B cell (primary cell): ENCODE measurements around the gene PLD4. TPM values are rescaled to one million over a fixed set of nuclear protein-coding genes. Genes with fewer than 3 reads are reported as not detected.
A peak's percentile ranks its signal among the peaks of the same experiment; 100 is the strongest.

Experiments
- ATAC-seq: fragments of 200-7000 bp; cut with Tn5 transposase; one replicate; pipeline ENCODE4 v1.10.0; 2021; ENCODE audit warnings: low read depth, mild to moderate bottlenecking, moderate number of reproducible peaks, moderate library complexity
- CTCF ChIA-PET: fragments of 350-600 bp; sonication (Branson Sonifier 250); formaldehyde crosslinking; loops from one replicate; lab custom pipeline; 2021; ENCODE audit warnings: antibody characterized with exemption, inconsistent platforms; lab: Charles Lee
- POLR2A ChIA-PET: fragments of 350-600 bp; sonication (Branson Sonifier 250); formaldehyde crosslinking; loops from one replicate; lab custom pipeline; 2021; ENCODE audit warnings: antibody characterized with exemption; lab: Charles Lee
- DNase-seq: peaks from one replicate; pipeline ENCODE4 v3.0.0; 2013
- H2AFZ ChIP-seq: 2 replicates; pipeline ENCODE4 v1.6.1; 2012; ENCODE audit warnings: mild to moderate bottlenecking, low read depth, low read length; ENCODE audit not compliant: insufficient read depth, poor library complexity, severe bottlenecking
- H3K27ac ChIP-seq, 2 donors: 1 replicate in 1 of 2; 2 replicates in 1 of 2; pipeline ENCODE4 v1.5.1; 2012 to 2013; ENCODE audit warnings: low read length in 2 of 2, mild to moderate bottlenecking in 2 of 2, moderate library complexity in 1 of 2
- H3K27me3 ChIP-seq, 4 experiments: fragments of 200-600 bp in 1 of 4; sonication (generic) in 1 of 4; replicated peaks in 1 of 4; 1 replicate in 2 of 4; 2 replicates in 2 of 4; pipeline versions ENCODE4 v1.6.1 to v1.7.0; 2013 to 2016; ENCODE audit warnings: low read length in 3 of 4, mild to moderate bottlenecking in 2 of 4, mixed read lengths in 1 of 4, moderate library complexity in 1 of 4; ENCODE audit not compliant: insufficient read depth in 4 of 4, control insufficient read depth in 3 of 4; ENCODE audit errors: control extremely low read depth in 1 of 4
- H3K36me3 ChIP-seq, 2 experiments: replicated peaks in 1 of 2; 1 replicate in 1 of 2; 2 replicates in 1 of 2; pipeline versions ENCODE4 v1.6.1 to v1.7.1; 2013; ENCODE audit warnings: low read length in 1 of 2; ENCODE audit not compliant: insufficient read depth in 2 of 2, control insufficient read depth in 1 of 2; ENCODE audit errors: control extremely low read depth in 1 of 2, extremely low read depth in 1 of 2
- H3K4me1 ChIP-seq, 2 donors: fragments of 200-600 bp in 1 of 2; sonication (generic) in 1 of 2; 1 replicate in 1 of 2; 2 replicates in 1 of 2; pipeline versions ENCODE4 v1.5.1 to v1.6.1; 2013 to 2017; ENCODE audit warnings: low read length in 2 of 2; ENCODE audit not compliant: control insufficient read depth in 2 of 2, insufficient read depth in 2 of 2
- H3K4me2 ChIP-seq: replicated peaks from 2 replicates; pipeline ENCODE3; 2012; ENCODE audit warnings: mild to moderate bottlenecking, low read depth, low read length; ENCODE audit not compliant: poor library complexity, severe bottlenecking
- H3K4me3 ChIP-seq, 5 experiments: fragments of 200-600 bp in 1 of 5; sonication (generic) in 1 of 5; 1 replicate in 3 of 5; 2 replicates in 2 of 5; pipeline versions ENCODE4 v1.5.1 to v1.7.0; 2011 to 2016; ENCODE audit warnings: low read length in 4 of 5, mild to moderate bottlenecking in 4 of 5, low read depth in 2 of 5, control low read depth in 1 of 5, moderate library complexity in 1 of 5; ENCODE audit not compliant: insufficient read depth in 1 of 5; ENCODE audit errors: control extremely low read depth in 1 of 5, extremely low read depth in 1 of 5
- H3K79me2 ChIP-seq: fragments of 200-600 bp; sonication (generic); one replicate; pipeline ENCODE4 v1.6.0; 2016; ENCODE audit warnings: low read length; ENCODE audit not compliant: control insufficient read depth, insufficient read depth
- H3K9ac ChIP-seq: fragments of 200-600 bp; sonication (generic); 2 replicates; pipeline ENCODE4 v1.6.1; 2017; ENCODE audit warnings: mild to moderate bottlenecking, low read length, moderate library complexity
- H3K9me3 ChIP-seq, 3 donors: one replicate each; pipeline versions ENCODE4 v1.6.1 to v1.7.1; 2013; ENCODE audit warnings: low read length in 2 of 3; ENCODE audit not compliant: control insufficient read depth in 2 of 3, insufficient read depth in 1 of 3; ENCODE audit errors: control extremely low read depth in 1 of 3
- H4K20me1 ChIP-seq: 2 replicates; pipeline ENCODE4 v1.6.0; 2012; ENCODE audit warnings: mild to moderate bottlenecking, low read length; ENCODE audit not compliant: insufficient read depth, control insufficient read depth, poor library complexity, severe bottlenecking
- H3K27ac Mint-ChIP-seq: one replicate; pipeline ENCODE4 v1.8.0; 2021; ENCODE audit warnings: mixed read lengths
- H3K27me3 Mint-ChIP-seq: one replicate; pipeline ENCODE4 v1.8.0; 2021; ENCODE audit warnings: mixed read lengths
- H3K4me1 Mint-ChIP-seq: one replicate; pipeline ENCODE4 v1.8.0; 2021; ENCODE audit warnings: mixed read lengths
- H3K4me3 Mint-ChIP-seq: one replicate; pipeline ENCODE4 v1.8.0; 2021; ENCODE audit warnings: mixed read lengths
- H3K9me3 Mint-ChIP-seq: one replicate; pipeline ENCODE4 v1.8.0; 2022; ENCODE audit warnings: mixed read lengths; ENCODE audit not compliant: insufficient read depth
- EZH2 ChIP-seq: IDR thresholded peaks from 2 replicates; pipeline ENCODE4 v1.6.1; 2012; ENCODE audit warnings: borderline replicate concordance, low read depth, mild to moderate bottlenecking, moderate library complexity, low read length; ENCODE audit not compliant: insufficient read depth, poor library complexity, severe bottlenecking
- WGBS: methylation state at CpG from one replicate; pipeline ENCODE4 v1.1.5; 2013; ENCODE audit warnings: missing lambda C conversion rate; ENCODE audit not compliant: insufficient coverage; 5-methylcytosine and 5-hydroxymethylcytosine counted together
- intact Hi-C: fragments of 100-400 bp; cut with micrococcal nuclease; formaldehyde crosslinking; loops from one replicate; pipeline ENCODE4 v1.10.0; 2022
- polyA plus RNA-seq: library from polyadenylated mRNA; depleted of rRNA; stranded (reverse); fragments of >200 nt; gene quantifications from 2 replicates; pipeline ENCODE4 v1.2.3, GENCODE V29; 2012
- total RNA-seq, 2 donors: library from RNA; stranded (reverse); fragments of 120-200 nt in 1 of 2; gene quantifications; 1 replicate in 1 of 2; 2 replicates in 1 of 2; pipeline versions ENCODE4 v1.2.3 to v1.2.4, GENCODE V29; 2013 to 2022
- TF ChIP-seq, protein P1 (sequence below): fragments of 200-600 bp; IDR thresholded peaks from one replicate; pipeline ENCODE4 v1.8.0; 2022; ENCODE audit warnings: antibody characterized with exemption, mild to moderate bottlenecking

PLD4 gene
- total and polyA plus RNA-seq, 2 donors (not counting 1 experiment from before 2014, with no cell fraction given), result 49.9 to 79.7 TPM

DNA sequence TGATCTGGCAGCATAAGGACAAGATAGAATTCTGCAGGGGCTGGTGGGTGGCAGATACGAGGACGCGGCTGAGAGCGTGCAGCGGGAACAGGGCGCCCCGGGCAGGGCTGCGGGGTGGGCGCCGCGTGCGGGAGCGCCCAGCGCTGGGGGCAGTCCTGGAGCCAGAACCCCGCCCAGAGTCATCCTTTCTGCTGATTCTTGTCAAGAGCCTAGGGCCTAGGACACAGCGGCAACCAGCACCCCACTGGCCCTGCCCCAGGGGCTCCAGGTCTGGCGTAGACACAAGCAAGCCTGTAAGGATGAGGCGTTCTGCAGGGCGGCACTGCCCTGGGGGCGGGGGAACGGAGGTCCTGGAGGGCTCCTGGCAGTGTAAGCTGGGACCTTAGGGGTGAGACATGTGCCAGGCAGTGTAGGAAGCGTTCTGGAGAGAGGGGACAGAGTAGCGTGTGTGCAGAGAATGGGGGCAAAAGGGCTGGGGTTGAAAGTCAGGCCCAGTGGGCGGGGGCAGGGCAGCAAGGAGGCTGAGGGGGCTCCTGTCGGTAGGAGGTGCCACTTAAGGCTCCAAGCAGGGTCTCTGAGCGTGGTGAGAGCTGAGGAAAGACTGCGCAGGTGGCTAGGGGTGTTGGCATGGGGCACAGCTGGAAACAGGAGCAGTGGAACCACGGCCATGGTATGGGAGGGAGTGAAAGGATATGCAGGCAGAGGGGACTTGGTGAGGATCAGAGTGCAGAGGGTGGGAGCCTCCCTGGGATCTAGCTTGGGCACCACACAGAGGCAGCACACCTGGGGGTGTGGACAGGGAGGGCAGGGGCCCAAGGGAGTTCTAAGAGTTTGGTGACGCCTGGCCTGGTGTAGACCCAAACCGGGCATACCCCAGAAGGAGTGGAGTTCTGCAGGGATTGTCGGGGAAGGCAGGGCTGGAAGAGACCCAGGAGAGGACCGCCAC is 54.3 kb downstream of the PLD4 start:
- Histone ChIP-seq H4K20me1 (peaks cover 9% of the 10 kb centered on the region), H3K9ac (no peak overlapping the region), H3K79me2 (no peaks in the 10 kb centered on the region), H2AFZ (no peak overlapping the region), H3K4me1 (peaks cover 20 to 24% of the 10 kb centered on the region in 2 donors), H3K36me3 (no peaks in the 10 kb centered on the region), H3K4me2 (peak overlapping the region; percentile 89), H3K9me3 (peaks cover 0 to 11% (median 0%) of the 10 kb centered on the region in 3 donors), H3K27me3 (peaks cover 0 to 32% (median 15%) of the 10 kb centered on the region in 4 experiments), H3K4me3 (no peak overlapping the region), H3K27ac (no peak overlapping the region)
- Mint-ChIP-seq H3K27ac (peak overlapping the region; percentile 15), H3K9me3 (no peaks in the 10 kb centered on the region), H3K27me3 (peaks cover 29% of the 10 kb centered on the region), H3K4me1 (peaks cover 12% of the 10 kb centered on the region), H3K4me3 (peak overlapping the region; percentile 55)
- ATAC-seq, result no peak
- 61% methylated on average over 32 of the region's 32 CpGs for WGBS
- ChIA-PET POLR2A (no interaction called here), CTCF (interaction anchor here (1.3 kb wide), 1 partner anchor 108 kb away, joined by 3 read pairs; no protein-coding TSS in a partner anchor)
- DNase-seq, result peak; percentile 29
- no peak for TF ChIP-seq EZH2
- TF ChIP-seq, protein P1, sequence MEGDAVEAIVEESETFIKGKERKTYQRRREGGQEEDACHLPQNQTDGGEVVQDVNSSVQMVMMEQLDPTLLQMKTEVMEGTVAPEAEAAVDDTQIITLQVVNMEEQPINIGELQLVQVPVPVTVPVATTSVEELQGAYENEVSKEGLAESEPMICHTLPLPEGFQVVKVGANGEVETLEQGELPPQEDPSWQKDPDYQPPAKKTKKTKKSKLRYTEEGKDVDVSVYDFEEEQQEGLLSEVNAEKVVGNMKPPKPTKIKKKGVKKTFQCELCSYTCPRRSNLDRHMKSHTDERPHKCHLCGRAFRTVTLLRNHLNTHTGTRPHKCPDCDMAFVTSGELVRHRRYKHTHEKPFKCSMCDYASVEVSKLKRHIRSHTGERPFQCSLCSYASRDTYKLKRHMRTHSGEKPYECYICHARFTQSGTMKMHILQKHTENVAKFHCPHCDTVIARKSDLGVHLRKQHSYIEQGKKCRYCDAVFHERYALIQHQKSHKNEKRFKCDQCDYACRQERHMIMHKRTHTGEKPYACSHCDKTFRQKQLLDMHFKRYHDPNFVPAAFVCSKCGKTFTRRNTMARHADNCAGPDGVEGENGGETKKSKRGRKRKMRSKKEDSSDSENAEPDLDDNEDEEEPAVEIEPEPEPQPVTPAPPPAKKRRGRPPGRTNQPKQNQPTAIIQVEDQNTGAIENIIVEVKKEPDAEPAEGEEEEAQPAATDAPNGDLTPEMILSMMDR, result no peak
- intact Hi-C loops, result no loop called here
